Lower leg skin (tissue), 4 donors: ENCODE measurements around the gene ALPP. TPM values are rescaled to one million over a fixed set of nuclear protein-coding genes. Genes with fewer than 3 reads are reported as not detected.

ENCODE experiments used
- DNase-seq, 2 donors: peaks; one replicate each; pipeline ENCODE4 v3.0.0-alpha.2; 2019; ENCODE audit warnings: low spot score in 2 of 2
- H3K4me3 ChIP-seq: fragments of 200-600 bp; sonication (generic); 2 replicates; pipeline ENCODE4 v1.5.1; 2017; ENCODE audit warnings: mild to moderate bottlenecking, low read depth; ENCODE audit not compliant: poor library complexity, severe bottlenecking
- CTCF ChIP-seq, 3 donors: fragments of 450-650 bp; IDR thresholded peaks; one replicate each; pipeline ENCODE4 v1.5.1; 2016; ENCODE audit warnings: antibody characterized with exemption in 3 of 3, mild to moderate bottlenecking in 3 of 3, moderate library complexity in 2 of 3
- POLR2A ChIP-seq, 2 donors: fragments of 450-650 bp; IDR thresholded peaks; one replicate each; pipeline ENCODE4 v1.6.1; 2016 to 2017; ENCODE audit warnings: antibody characterized with exemption in 2 of 2, mild to moderate bottlenecking in 1 of 2, moderate library complexity in 1 of 2
- WGBS, 2 donors: methylation state at CpG; one replicate each; pipeline ENCODE4 v1.1.5; 2018; 5-methylcytosine and 5-hydroxymethylcytosine counted together
- intact Hi-C: fragments of 100-400 bp; cut with DNase I; formaldehyde crosslinking; loops from one replicate; pipeline ENCODE4 v1.15.0; 2023; ENCODE audit warnings: low total_unique reads
- total RNA-seq, 4 donors: library from RNA; depleted of rRNA; stranded (reverse); fragments of >200 nt; gene quantifications; one replicate each; pipeline ENCODE4 v1.1.0, GENCODE V29; 2016

Gene ALPP
- total RNA-seq, 4 donors from 2014 or later: not detected

DNA sequence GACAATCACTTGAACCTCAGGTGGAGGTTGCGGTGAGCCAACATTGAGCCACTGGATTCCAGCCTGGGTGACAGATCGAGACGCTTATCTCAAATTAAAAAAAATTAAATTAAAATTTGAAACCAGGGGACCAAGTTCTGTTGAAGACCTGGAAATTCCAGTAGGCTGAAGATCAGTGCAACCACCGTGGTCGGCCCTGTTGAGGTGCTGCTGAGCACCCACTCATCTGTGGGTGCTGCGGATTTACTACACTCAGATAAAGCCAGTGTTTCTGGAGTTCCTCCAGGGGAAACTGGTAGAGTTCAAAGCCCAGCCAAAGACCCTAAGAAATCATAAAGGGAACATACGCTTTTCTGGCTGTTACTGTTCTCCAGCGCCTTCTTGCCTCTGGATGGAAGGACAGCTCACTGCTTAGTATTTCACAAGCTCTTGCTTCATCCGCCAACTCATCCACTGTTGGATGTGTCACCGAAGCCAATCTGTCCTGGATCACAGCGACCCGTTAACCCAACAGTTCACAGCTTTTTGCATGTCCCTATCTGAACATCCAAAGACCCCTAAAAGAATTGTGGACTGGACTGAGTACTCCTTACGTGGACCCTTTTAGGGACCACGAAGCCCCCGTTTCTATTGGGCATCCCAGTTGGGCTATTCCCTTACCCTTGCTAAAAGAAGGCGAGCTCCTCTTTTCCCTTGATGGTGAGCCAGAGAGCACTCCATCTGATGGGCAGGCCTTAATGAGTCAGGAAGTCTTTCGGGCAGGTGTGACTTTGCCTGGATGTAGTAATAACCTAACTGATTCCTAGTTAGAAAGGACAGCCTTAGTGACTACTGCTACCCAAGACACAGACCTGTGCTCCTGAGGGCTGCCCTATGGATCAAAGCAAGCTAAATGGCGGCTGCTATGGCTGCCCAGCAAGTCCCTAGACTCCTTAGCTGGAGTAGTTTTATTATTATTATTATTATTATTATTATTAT is 6.0 kb upstream of the ALPP start:
- TF ChIP-seq CTCF (IDR thresholded peaks at IDR 0.05): no peak
- no peak for TF ChIP-seq POLR2A (IDR thresholded peaks at IDR 0.05)
- 91 to 92% methylated on average over 18 of the region's 18 CpGs for WGBS, 2 donors
- no peak overlapping the region for H3K4me3 ChIP-seq
- DNase-seq: no peak
- intact Hi-C loops: no loop called here

- WGBS, 2 donors: 42 to 67% methylated on average over 1 of the region's 1 CpG
- intact Hi-C loops: no loop called here
- H3K4me3 ChIP-seq: no peak overlapping the region
- no peak for DNase-seq
- TF ChIP-seq POLR2A (IDR thresholded peaks at IDR 0.05): no peak
Measured at GRCh38 chr2:232374356-232374755, 4.2 kb upstream of the ALPP start.

GRCh38 chr2:232375164-232375563 is 3.4 kb upstream of the ALPP start:
- no peak for DNase-seq
- TF ChIP-seq POLR2A (IDR thresholded peaks at IDR 0.05): no peak
- TF ChIP-seq CTCF (IDR thresholded peaks at IDR 0.05): no peak
- WGBS, 2 donors: 75 to 80% methylated on average over 12 of the region's 12 CpGs
- no peak overlapping the region for H3K4me3 ChIP-seq
- intact Hi-C loops: no loop called here

GRCh38 chr2:232376260-232376659 is 2.3 kb upstream of the ALPP start:
- intact Hi-C loops: no loop called here
- no peak for DNase-seq
- no peak overlapping the region for H3K4me3 ChIP-seq
- WGBS, 2 donors: 76 to 81% methylated on average over 4 of the region's 4 CpGs
- TF ChIP-seq POLR2A (IDR thresholded peaks at IDR 0.05) (no peak), CTCF (IDR thresholded peaks at IDR 0.05) (no peak)

DNA sequence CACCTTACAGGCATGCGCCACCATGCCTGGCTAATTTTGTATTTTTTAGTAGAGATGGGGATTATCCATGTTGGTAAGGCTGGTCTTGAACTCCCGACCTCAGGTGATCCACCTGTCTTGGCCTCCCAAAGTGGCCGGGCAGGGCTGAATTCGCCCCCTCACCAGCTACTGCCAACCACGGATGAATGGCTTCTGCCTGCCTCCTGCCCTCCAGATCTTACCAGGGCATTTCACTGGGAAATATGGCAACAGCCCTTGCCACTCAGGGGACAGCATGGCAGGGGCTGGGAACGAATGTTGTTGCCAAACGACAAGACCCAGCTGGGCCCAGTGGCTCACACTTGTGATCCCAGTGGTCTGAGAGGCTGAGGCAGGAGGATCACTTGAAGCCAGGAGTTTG is 1.8 kb upstream of the ALPP start:
- no peak overlapping the region for H3K4me3 ChIP-seq
- DNase-seq: no peak
- intact Hi-C loops: no loop called here
- TF ChIP-seq POLR2A (IDR thresholded peaks at IDR 0.05) (no peak), CTCF (IDR thresholded peaks at IDR 0.05) (no peak)
- WGBS, 2 donors: 84 to 91% methylated on average over 7 of the region's 7 CpGs

DNA sequence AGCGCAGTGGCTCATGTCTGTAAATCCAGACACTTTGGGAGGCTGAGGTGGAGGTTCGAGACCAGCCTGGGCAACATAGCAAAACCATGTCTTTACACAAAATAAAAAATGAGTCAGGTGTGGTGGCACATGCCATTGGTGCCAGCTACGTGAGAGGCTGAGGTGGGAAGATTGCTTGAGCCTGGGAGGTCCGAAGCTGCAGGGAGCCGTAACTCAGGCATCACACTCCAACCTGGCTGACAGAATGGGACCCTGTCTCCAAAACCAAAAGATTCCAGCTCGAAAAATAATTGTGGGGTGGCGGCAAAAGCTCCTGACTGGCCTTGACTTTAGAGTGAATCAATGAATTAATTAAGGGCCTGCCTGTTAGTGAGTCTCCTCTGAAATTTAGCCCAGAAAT is 1.2 kb upstream of the ALPP start:
- TF ChIP-seq POLR2A (IDR thresholded peaks at IDR 0.05): no peak
- no peak for TF ChIP-seq CTCF (IDR thresholded peaks at IDR 0.05)
- no peak for DNase-seq
- WGBS, 2 donors: 86 to 92% methylated on average over 7 of the region's 7 CpGs
- intact Hi-C loops: no loop called here
- H3K4me3 ChIP-seq: no peak overlapping the region
